Progenitor cell of endocrine pancreas (in vitro differentiated cells): Measurements from ENCODE around the gene CFAP221. TPM values are rescaled to one million over a fixed set of nuclear protein-coding genes. Genes with fewer than 3 reads are reported as not detected.

ENCODE experiments used
- DNase-seq: peaks from one replicate; pipeline ENCODE4 v3.0.0; 2021; ENCODE audit warnings: low spot score; ENCODE audit not compliant: unreplicated experiment
- H3K27ac Mint-ChIP-seq: 2 replicates; pipeline ENCODE4 v1.8.0; 2021; ENCODE audit warnings: mild to moderate bottlenecking, moderate library complexity, mixed read lengths
- H3K27me3 Mint-ChIP-seq: 2 replicates; pipeline ENCODE4 v1.8.0; 2021; ENCODE audit warnings: mixed read lengths
- H3K36me3 Mint-ChIP-seq: 2 replicates; pipeline ENCODE4 v1.8.0; 2022; ENCODE audit warnings: mixed read lengths; ENCODE audit not compliant: insufficient read depth
- H3K4me1 Mint-ChIP-seq: 2 replicates; pipeline ENCODE4 v1.8.0; 2021; ENCODE audit warnings: low read depth, mixed read lengths
- H3K4me3 Mint-ChIP-seq: 2 replicates; pipeline ENCODE4 v1.8.0; 2021; ENCODE audit warnings: low read depth, mild to moderate bottlenecking, moderate library complexity, mixed read lengths
- H3K9me3 Mint-ChIP-seq: 2 replicates; pipeline ENCODE4 v1.8.0; 2021; ENCODE audit warnings: low read depth, mixed read lengths
- CTCF ChIP-seq: fragments of 200-600 bp; sonication (generic); IDR thresholded peaks from one replicate; pipeline ENCODE4 v1.5.0; 2021; ENCODE audit warnings: antibody characterized with exemption, mild to moderate bottlenecking; ENCODE audit not compliant: unreplicated experiment
- total RNA-seq: library from RNA; stranded (reverse); gene quantifications from 2 replicates; pipeline ENCODE4 v1.2.1, GENCODE V29; 2021

CFAP221 gene
- total RNA-seq, 1 donor from 2014 or later, result 33.0 TPM

- Mint-ChIP-seq H3K4me1 (peaks cover 9% of the 10 kb centered on the region), H3K4me3 (no peak overlapping the region)
Observed at GRCh38 chr2:119574108-119574815, 30.0 kb downstream of the CFAP221 start.

GRCh38 chr2:119574864-119575263, 30.6 kb downstream of the CFAP221 start:
- H3K4me3 Mint-ChIP-seq, result no peak overlapping the region
- TF ChIP-seq CTCF, result no peak
- H3K4me1 Mint-ChIP-seq, result peaks cover 11% of the 10 kb centered on the region
- DNase-seq, result no peak
- H3K36me3 Mint-ChIP-seq, result peaks cover 23% of the 10 kb centered on the region
- no peaks in the 10 kb centered on the region for H3K27me3 Mint-ChIP-seq
- no peak overlapping the region for H3K27ac Mint-ChIP-seq
- peaks cover under 1% of the 10 kb centered on the region for H3K9me3 Mint-ChIP-seq

More at GRCh38 chr2:119574108-119574815, 30.0 kb downstream of the CFAP221 start:
- H3K9me3 Mint-ChIP-seq, result peaks cover 7% of the 10 kb centered on the region
- no peak for DNase-seq
- TF ChIP-seq CTCF, result no peak
- no peak overlapping the region for H3K27ac Mint-ChIP-seq
- H3K36me3 Mint-ChIP-seq, result peaks cover 29% of the 10 kb centered on the region
- no peaks in the 10 kb centered on the region for H3K27me3 Mint-ChIP-seq

GRCh38 chr2:119575439-119575838, 31.2 kb downstream of the CFAP221 start:
- Mint-ChIP-seq H3K4me3 (no peak overlapping the region), H3K4me1 (peaks cover 11% of the 10 kb centered on the region), H3K27me3 (no peaks in the 10 kb centered on the region), H3K36me3 (peaks cover 19% of the 10 kb centered on the region), H3K27ac (no peak overlapping the region), H3K9me3 (no peaks in the 10 kb centered on the region)
- no peak for TF ChIP-seq CTCF
- no peak for DNase-seq

GRCh38 chr2:119579424-119580295, 35.4 kb downstream of the CFAP221 start:
- peaks cover 5% of the 10 kb centered on the region for H3K9me3 Mint-ChIP-seq
- no peak overlapping the region for H3K4me3 Mint-ChIP-seq
- H3K27me3 Mint-ChIP-seq, result no peaks in the 10 kb centered on the region
- H3K27ac Mint-ChIP-seq, result peak overlapping the region; percentile 37
- no peak for TF ChIP-seq CTCF
- H3K4me1 Mint-ChIP-seq, result peaks cover 11% of the 10 kb centered on the region
- DNase-seq, result no peak
- H3K36me3 Mint-ChIP-seq, result peaks cover 16% of the 10 kb centered on the region

- no peak overlapping the region for H3K27ac Mint-ChIP-seq
- no peak for TF ChIP-seq CTCF
- peaks cover 5% of the 10 kb centered on the region for H3K9me3 Mint-ChIP-seq
- DNase-seq, result no peak
- H3K27me3 Mint-ChIP-seq, result no peaks in the 10 kb centered on the region
- H3K4me3 Mint-ChIP-seq, result no peak overlapping the region
- H3K36me3 Mint-ChIP-seq, result peaks cover 13% of the 10 kb centered on the region
- peaks cover 11% of the 10 kb centered on the region for H3K4me1 Mint-ChIP-seq
Observed at GRCh38 chr2:119580550-119581072, 36.4 kb downstream of the CFAP221 start.
